Iris pigment epithelial cell (primary cell): ENCODE results near the gene HMOX2.
A peak's percentile ranks its signal among the peaks of the same experiment; 100 is the strongest.

Experiments
- DNase-seq: peaks from one replicate; pipeline ENCODE4 v3.0.0-alpha.2; 2011; ENCODE audit warnings: low read depth

Gene HMOX2

GRCh38 chr16:4465977-4466779, 10.0 kb upstream of the HMOX2 start:
- no peak for DNase-seq

- DNase-seq, result no peak
Measured at GRCh38 chr16:4467916-4468315, 8.3 kb upstream of the HMOX2 start.

GRCh38 chr16:4468972-4469371, 7.2 kb upstream of the HMOX2 start:
- no peak for DNase-seq

- no peak for DNase-seq
Measured at GRCh38 chr16:4471869-4472268, 4.3 kb upstream of the HMOX2 start.

GRCh38 chr16:4472880-4473279, 3.3 kb upstream of the HMOX2 start:
- no peak for DNase-seq

GRCh38 chr16:4474192-4474961, 1.8 kb upstream of the HMOX2 start, which contains the start of gene NMRAL1:
Gene NMRAL1 (minus strand): TSS chr16:4474625. CDS start chr16:4474132, 493 bp downstream.
- peak; percentile 88 for DNase-seq

GRCh38 chr16:4477966-4478365, 1.8 kb downstream of the HMOX2 start:
- DNase-seq, result peak; percentile 67

GRCh38 chr16:4481526-4481925, 5.3 kb downstream of the HMOX2 start:
- DNase-seq, result no peak

GRCh38 chr16:4481963-4482362, 5.8 kb downstream of the HMOX2 start:
- DNase-seq, result no peak

- no peak for DNase-seq
Measured at GRCh38 chr16:4486126-4486893, 10.1 kb downstream of the HMOX2 start.

- DNase-seq, result peak; percentile 80
Measured at GRCh38 chr16:4487955-4488498, 11.8 kb downstream of the HMOX2 start.

GRCh38 chr16:4488499-4488967, 12.3 kb downstream of the HMOX2 start:
- no peak for DNase-seq

GRCh38 chr16:4489030-4489429, 12.8 kb downstream of the HMOX2 start:
- peak; percentile 90 for DNase-seq

GRCh38 chr16:4491898-4492297, 15.7 kb downstream of the HMOX2 start:
- no peak for DNase-seq

GRCh38 chr16:4494746-4495490, 18.7 kb downstream of the HMOX2 start:
- DNase-seq, result peak; percentile 86

GRCh38 chr16:4495766-4496165, 19.6 kb downstream of the HMOX2 start:
- no peak for DNase-seq

GRCh38 chr16:4496305-4496704, 20.1 kb downstream of the HMOX2 start:
- DNase-seq, result peak; percentile 76

- DNase-seq, result no peak
Measured at GRCh38 chr16:4498546-4499195, 22.5 kb downstream of the HMOX2 start.

- DNase-seq, result no peak
Measured at GRCh38 chr16:4499196-4499555, 23.0 kb downstream of the HMOX2 start.

- DNase-seq, result peak; percentile 88
Measured at GRCh38 chr16:4500272-4500671, 24.1 kb downstream of the HMOX2 start.

GRCh38 chr16:4501071-4501478, 24.9 kb downstream of the HMOX2 start:
- no peak for DNase-seq
